Left lung (tissue), 10 donors: Measurements from ENCODE around the gene SF3B6. TPM values are rescaled to one million over a fixed set of nuclear protein-coding genes. Genes with fewer than 3 reads are reported as not detected.

Experiments
- ATAC-seq: fragments of 200-7000 bp; cut with Tn5 transposase; one replicate; pipeline ENCODE4 v1.9.1; 2020; ENCODE audit warnings: moderate library complexity
- DNase-seq, 4 donors: peaks; one replicate each; pipeline ENCODE4 v3.0.0-alpha.2; 2013 to 2020
- H3K27ac ChIP-seq, 2 donors: fragments of 200-600 bp; sonication (generic) in 1 of 2; one replicate each; pipeline versions ENCODE4 v1.5.0 to v1.8.0; 2020 to 2021
- H3K27me3 ChIP-seq, 2 donors: fragments of 200-600 bp; sonication (generic) in 1 of 2; one replicate each; pipeline versions ENCODE4 v1.5.0 to v1.8.0; 2020 to 2021
- H3K36me3 ChIP-seq, 2 donors: fragments of 200-600 bp; sonication (generic) in 1 of 2; one replicate each; pipeline versions ENCODE4 v1.5.0 to v1.8.0; 2020 to 2021
- H3K4me1 ChIP-seq, 2 donors: fragments of 200-600 bp; one replicate each; pipeline ENCODE4 v1.8.0; 2021
- H3K4me3 ChIP-seq, 2 donors: fragments of 200-600 bp; sonication (generic) in 1 of 2; one replicate each; pipeline versions ENCODE4 v1.5.0 to v1.8.0; 2020 to 2021; ENCODE audit warnings: mild to moderate bottlenecking in 1 of 2
- H3K9me3 ChIP-seq, 2 donors: fragments of 200-600 bp; sonication (generic) in 1 of 2; one replicate each; pipeline versions ENCODE4 v1.5.0 to v1.8.0; 2020 to 2021
- intact Hi-C, 2 donors: fragments of 100-400 bp; cut with DNase I; formaldehyde crosslinking; loops; one replicate each; pipeline versions ENCODE4 v1.11.2 to v1.14.2; 2022
- polyA plus RNA-seq, 6 donors: library from polyadenylated mRNA; unstranded; fragments of 120-200 nt; gene quantifications; one replicate each; pipeline ENCODE4 v1.2.1, GENCODE V29; 2013; ENCODE audit not compliant: insufficient read length in 6 of 6
- total RNA-seq, 2 donors: library from RNA; stranded (reverse); fragmentation: NEBNext Ultra II Directional; extraction: Animal tissue kit (Norgen Biotek cat#: 25700); gene quantifications; one replicate each; pipeline ENCODE4 v1.2.1, GENCODE V29; 2021
- TF ChIP-seq, protein P1 (sequence below), 2 donors: fragments of 200-600 bp; sonication (generic) in 1 of 2; IDR thresholded peaks; one replicate each; pipeline versions ENCODE4 v1.5.0 to v1.8.0; 2021; ENCODE audit warnings: antibody characterized with exemption in 2 of 2
- donor health status: DM: no; HTN: yes; CAD: no.
- donor health status: DM: no; HTN: no; CAD: no.

Gene SF3B6
- total and polyA plus RNA-seq, 8 donors = 69.0 to 134 (median 123) TPM

DNA sequence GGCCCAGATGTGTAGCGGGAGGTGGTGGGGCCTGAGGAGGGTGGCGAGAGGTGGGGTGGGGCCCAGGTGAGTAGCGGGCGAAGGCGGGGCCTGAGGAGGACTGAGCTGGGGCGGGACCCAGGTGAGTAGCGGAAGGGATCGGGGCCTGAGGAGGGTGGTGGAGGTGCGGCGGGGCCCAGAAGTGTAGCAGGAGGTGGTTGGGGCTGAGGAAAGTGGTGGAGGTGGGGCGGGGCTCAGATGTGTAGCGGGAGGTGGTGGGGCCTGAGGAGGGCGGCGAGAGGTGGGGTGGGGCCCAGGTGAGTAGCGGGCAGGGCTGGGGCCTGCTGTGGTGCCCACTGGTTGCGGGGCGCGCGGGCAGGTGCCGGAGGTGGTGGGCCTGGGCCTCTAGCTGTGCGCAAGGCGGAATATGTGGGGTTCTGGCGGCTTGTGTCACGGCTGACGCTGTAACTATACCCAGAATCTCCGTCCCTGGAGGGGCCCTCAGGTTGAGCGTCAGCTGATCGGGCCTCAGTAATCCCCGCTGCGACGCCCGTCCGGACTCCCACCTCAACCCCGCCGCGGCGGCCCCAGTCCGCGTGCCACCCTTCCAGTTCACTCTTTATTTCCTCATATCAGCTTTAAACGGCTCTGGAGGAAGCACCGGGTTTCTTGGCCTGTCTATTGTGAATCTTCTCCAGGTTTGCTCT, 866 bp upstream of the SF3B6 start:
- TF ChIP-seq, protein P1, sequence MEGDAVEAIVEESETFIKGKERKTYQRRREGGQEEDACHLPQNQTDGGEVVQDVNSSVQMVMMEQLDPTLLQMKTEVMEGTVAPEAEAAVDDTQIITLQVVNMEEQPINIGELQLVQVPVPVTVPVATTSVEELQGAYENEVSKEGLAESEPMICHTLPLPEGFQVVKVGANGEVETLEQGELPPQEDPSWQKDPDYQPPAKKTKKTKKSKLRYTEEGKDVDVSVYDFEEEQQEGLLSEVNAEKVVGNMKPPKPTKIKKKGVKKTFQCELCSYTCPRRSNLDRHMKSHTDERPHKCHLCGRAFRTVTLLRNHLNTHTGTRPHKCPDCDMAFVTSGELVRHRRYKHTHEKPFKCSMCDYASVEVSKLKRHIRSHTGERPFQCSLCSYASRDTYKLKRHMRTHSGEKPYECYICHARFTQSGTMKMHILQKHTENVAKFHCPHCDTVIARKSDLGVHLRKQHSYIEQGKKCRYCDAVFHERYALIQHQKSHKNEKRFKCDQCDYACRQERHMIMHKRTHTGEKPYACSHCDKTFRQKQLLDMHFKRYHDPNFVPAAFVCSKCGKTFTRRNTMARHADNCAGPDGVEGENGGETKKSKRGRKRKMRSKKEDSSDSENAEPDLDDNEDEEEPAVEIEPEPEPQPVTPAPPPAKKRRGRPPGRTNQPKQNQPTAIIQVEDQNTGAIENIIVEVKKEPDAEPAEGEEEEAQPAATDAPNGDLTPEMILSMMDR (IDR thresholded peaks at IDR 0.05) = no peak
- Histone ChIP-seq H3K27me3 (no peaks in the 10 kb centered on the region), H3K4me1 (peaks cover 17 to 48% of the 10 kb centered on the region in 2 donors), H3K36me3 (peaks cover 0 to 46% of the 10 kb centered on the region in 2 donors), H3K4me3 (peak overlapping the region; percentile 52 to 88), H3K9me3 (no peaks in the 10 kb centered on the region), H3K27ac (peak overlapping the region; percentile 87 to 94)
- DNase-seq = no peak
- ATAC-seq = no peak
- intact Hi-C loops = no loop called here

DNA sequence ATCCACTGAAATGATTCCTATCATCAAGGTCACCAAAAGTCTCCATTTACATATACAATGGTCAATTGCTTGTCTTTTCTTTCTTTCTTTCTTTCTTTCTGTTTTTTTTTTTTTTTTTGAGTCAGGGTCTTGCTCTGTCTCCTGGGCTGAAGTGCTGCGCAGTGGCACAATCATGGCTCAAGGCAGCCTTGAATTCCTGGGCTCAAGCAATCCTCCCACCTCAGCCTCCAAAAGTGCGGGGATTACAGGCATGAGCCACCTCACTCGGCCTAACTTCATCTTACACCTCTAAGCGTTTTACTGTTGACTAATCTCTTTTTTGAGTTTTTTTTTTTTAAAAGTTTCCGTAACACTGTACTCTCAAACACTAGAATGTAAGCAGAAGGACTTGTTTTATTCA, 867 bp downstream of the SF3B6 start:
- H3K27me3 ChIP-seq = no peaks in the 10 kb centered on the region
- intact Hi-C loops = no loop called here
- ATAC-seq (no peak), DNase-seq (no peak)
- peak overlapping the region; percentile 52 to 88 for H3K4me3 ChIP-seq
- peak overlapping the region in 1 of 2 donors; percentile 94 for H3K27ac ChIP-seq
- no peaks in the 10 kb centered on the region for H3K9me3 ChIP-seq
- peaks cover 13 to 33% of the 10 kb centered on the region in 2 donors for H3K4me1 ChIP-seq
- TF ChIP-seq, protein P1 (IDR thresholded peaks at IDR 0.05) = no peak
- H3K36me3 ChIP-seq = peaks cover 0 to 52% of the 10 kb centered on the region in 2 donors

DNA sequence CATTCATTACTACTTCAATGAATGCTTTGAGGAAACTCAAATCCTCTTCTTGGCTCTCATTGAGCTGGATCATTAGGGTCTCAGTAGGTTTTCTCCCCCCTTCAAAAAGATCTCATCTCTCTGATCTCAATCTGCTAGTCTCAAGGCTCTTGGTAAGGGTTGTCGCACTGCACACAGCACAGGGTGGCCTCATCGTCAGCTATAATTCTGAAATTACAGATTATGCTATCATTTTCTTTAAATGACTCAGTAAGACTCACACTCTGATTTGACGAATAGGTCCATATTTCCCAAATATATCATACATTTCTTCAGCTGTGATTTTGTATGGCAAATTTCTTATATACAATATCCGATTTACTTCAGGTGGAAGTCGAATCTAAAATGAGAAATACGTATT, 2.3 kb downstream of the SF3B6 start:
- no peak overlapping the region for H3K4me3 ChIP-seq
- H3K9me3 ChIP-seq = no peaks in the 10 kb centered on the region
- DNase-seq (no peak), ATAC-seq (no peak)
- H3K27ac ChIP-seq = no peak overlapping the region
- no peaks in the 10 kb centered on the region for H3K27me3 ChIP-seq
- peaks cover 0 to 52% of the 10 kb centered on the region in 2 donors for H3K36me3 ChIP-seq
- intact Hi-C loops = no loop called here
- H3K4me1 ChIP-seq = peaks cover 13 to 33% of the 10 kb centered on the region in 2 donors
- TF ChIP-seq, protein P1 (IDR thresholded peaks at IDR 0.05) = no peak

DNA sequence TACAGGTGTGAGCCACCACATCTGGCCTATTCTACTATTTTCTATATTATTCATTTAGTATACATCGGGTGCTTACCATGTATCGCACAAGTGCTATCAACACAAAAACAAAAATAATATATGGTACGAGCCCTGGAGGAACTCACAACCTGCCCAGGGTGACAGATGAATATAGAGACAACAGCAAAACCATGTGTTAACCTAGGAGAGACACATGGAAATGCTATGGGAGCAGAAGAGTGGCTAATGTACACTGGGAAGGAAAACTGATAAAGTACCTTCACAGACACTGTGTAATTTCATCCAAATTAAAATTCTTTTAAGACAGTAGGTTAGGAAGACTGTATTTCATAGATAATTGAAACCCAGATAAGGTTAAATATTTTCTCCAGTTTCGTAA, 3.9 kb downstream of the SF3B6 start:
- ATAC-seq (no peak), DNase-seq (no peak)
- no peak overlapping the region for H3K4me3 ChIP-seq
- H3K27me3 ChIP-seq = no peaks in the 10 kb centered on the region
- no peaks in the 10 kb centered on the region for H3K9me3 ChIP-seq
- intact Hi-C loops = no loop called here
- TF ChIP-seq, protein P1 (IDR thresholded peaks at IDR 0.05) = no peak
- H3K27ac ChIP-seq = no peak overlapping the region
- H3K4me1 ChIP-seq = peaks cover 8 to 20% of the 10 kb centered on the region in 2 donors
- H3K36me3 ChIP-seq = peaks cover 0 to 65% of the 10 kb centered on the region in 2 donors

DNA sequence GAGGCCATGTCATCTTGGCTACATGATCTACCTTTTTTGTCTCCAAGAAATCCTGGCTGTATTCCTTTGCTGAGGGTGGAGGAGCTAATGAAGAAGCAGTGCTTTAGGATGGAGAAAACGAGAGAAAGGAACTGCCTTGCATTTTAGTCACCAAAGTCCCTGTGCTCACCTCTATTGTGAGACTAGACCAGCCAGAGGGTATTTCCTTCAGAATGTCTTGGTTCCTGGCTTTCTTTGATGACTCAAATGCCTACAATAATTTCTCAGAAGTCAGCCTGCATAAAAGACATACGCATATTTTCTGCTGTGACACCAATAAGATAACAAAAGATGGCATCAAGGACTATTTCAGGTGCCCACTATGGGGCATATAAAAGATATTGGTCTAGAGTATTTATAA, 10.8 kb downstream of the SF3B6 start:
- DNase-seq (no peak), ATAC-seq (no peak)
- Histone ChIP-seq H3K4me3 (no peak overlapping the region), H3K36me3 (peaks cover 0 to 50% of the 10 kb centered on the region in 2 donors), H3K27me3 (no peaks in the 10 kb centered on the region), H3K4me1 (no peaks in the 10 kb centered on the region), H3K9me3 (no peaks in the 10 kb centered on the region), H3K27ac (no peak overlapping the region)
- intact Hi-C loops = no loop called here
- TF ChIP-seq, protein P1 (IDR thresholded peaks at IDR 0.05) = no peak
